GM10266 (cell line): ENCODE results near the gene SLC9A9.

ENCODE experiments used
- DNase-seq: peaks from one replicate; pipeline ENCODE4 v3.0.0; 2012; ENCODE audit errors: extremely low spot score
- CTCF ChIP-seq: IDR thresholded peaks from 2 replicates; pipeline ENCODE4 v1.5.1; 2012; ENCODE audit warnings: mild to moderate bottlenecking, low read depth; ENCODE audit not compliant: control insufficient read depth, insufficient read depth; ENCODE audit errors: missing control alignments

Gene SLC9A9

GRCh38 chr3:143326983-143327778 is 521.1 kb downstream of the SLC9A9 start:
- TF ChIP-seq CTCF: no peak
- no peak for DNase-seq

- no peak for TF ChIP-seq CTCF
- DNase-seq: no peak
Measured at GRCh38 chr3:143321058-143321769, 527.1 kb downstream of the SLC9A9 start.

- DNase-seq: no peak
- no peak for TF ChIP-seq CTCF
Measured at GRCh38 chr3:143315766-143316165, 532.5 kb downstream of the SLC9A9 start.

- no peak for DNase-seq
- TF ChIP-seq CTCF: no peak
Measured at GRCh38 chr3:143314251-143315093, 533.8 kb downstream of the SLC9A9 start.

- DNase-seq: no peak
- TF ChIP-seq CTCF: no peak
Measured at GRCh38 chr3:143313893-143314188, 534.4 kb downstream of the SLC9A9 start.

GRCh38 chr3:143313025-143313892 is 535.0 kb downstream of the SLC9A9 start:
- TF ChIP-seq CTCF: no peak
- no peak for DNase-seq
